ENCODE measurements around the gene GCK. TPM values are rescaled to one million over a fixed set of nuclear protein-coding genes. Genes with fewer than 3 reads are reported as not detected.

Gene GCK
- total RNA-seq, 1 experiment from 2014 or later, result not detected

DNA sequence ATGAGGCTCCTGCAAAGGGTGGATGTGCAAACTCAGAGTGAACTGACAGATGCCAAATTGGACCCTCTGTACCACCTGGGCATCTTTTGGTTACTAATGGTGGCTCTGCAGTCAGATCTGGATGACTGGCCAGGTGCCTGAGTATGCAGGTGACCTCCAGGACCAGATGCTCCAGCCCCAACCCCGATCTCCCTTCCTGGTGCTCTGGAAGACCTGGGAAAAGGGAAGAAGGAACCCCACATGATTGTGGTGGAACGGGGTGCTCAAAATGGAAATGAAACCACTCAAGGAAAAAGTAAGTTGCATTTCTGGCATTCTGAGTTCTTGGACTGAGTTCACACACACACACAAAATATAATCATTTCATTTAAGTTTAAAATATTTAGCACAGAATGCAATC, 94.9 kb downstream of the GCK start:
- no TSS peak for BruUV-seq (replicated peaks)
- TF ChIP-seq CTCF (IDR thresholded peaks at IDR 0.05; ENCODE audit: unreplicated experiment), result no peak
- H3K27me3 Mint-ChIP-seq (ENCODE audit: insufficient read depth, unreplicated experiment), result no peaks in the 10 kb centered on the region
- CTCF ChIA-PET, result no interaction called here
- DNase-seq (ENCODE audit: unreplicated experiment), result no peak
- H3K27ac Mint-ChIP-seq (ENCODE audit: low read depth, unreplicated experiment), result no peak overlapping the region
- H3K4me1 Mint-ChIP-seq (ENCODE audit: insufficient read depth, unreplicated experiment), result no peaks in the 10 kb centered on the region
- intact Hi-C loops (cut with micrococcal nuclease), result no loop called here
- H3K4me3 Mint-ChIP-seq (ENCODE audit: unreplicated experiment), result no peak overlapping the region
- POLR2A ChIA-PET, result no interaction called here
- peaks cover 7% of the 10 kb centered on the region for H3K36me3 Mint-ChIP-seq (ENCODE audit: insufficient read depth, unreplicated experiment)
- no peaks in the 10 kb centered on the region for H3K9me3 Mint-ChIP-seq (ENCODE audit: unreplicated experiment)

Other genes with a start within 250 kb of the GCK start
- not detected in 2 replicates for gene SPDYE1, start 191.5 kb downstream of the GCK start, total RNA-seq (2022)
- gene DBNL, start 144.7 kb downstream of the GCK start, total RNA-seq (2022), result 49.7 and 52.9 TPM in 2 replicates
- gene PGAM2, start 123.9 kb downstream of the GCK start, total RNA-seq (2022), result not detected in 2 replicates
- gene POLM, start 106.9 kb downstream of the GCK start, total RNA-seq (2022), result 19.2 and 22.8 TPM in 2 replicates
- gene AEBP1, start 85.1 kb downstream of the GCK start, total RNA-seq (2022), result not detected in 2 replicates
- 118 and 179 TPM in 2 replicates for gene POLD2, start 65.9 kb downstream of the GCK start, total RNA-seq (2022)
- gene MYL7, start 48.1 kb downstream of the GCK start, total RNA-seq (2022), result not detected in 2 replicates
- 107 and 153 TPM in 2 replicates for gene YKT6, start 11.5 kb upstream of the GCK start, total RNA-seq (2022)
- gene CAMK2B, start 136.2 kb upstream of the GCK start, total RNA-seq (2022), result 0.54 and 1.8 TPM in 2 replicates